Mammary epithelial cell (primary cell): Measurements from ENCODE around the gene MAPK9.

Source experiments
- CTCF ChIP-seq, 2 donors: IDR thresholded peaks in 1 of 2; conservative IDR thresholded peaks in 1 of 2; 2 replicates each; pipeline ENCODE4 v1.5.1; 2011 to 2012; ENCODE audit warnings: inconsistent platforms in 2 of 2, low read length in 2 of 2, mild to moderate bottlenecking in 2 of 2, control low read depth in 1 of 2, low read depth in 1 of 2; ENCODE audit not compliant: insufficient read depth in 1 of 2; ENCODE audit errors: extremely low read depth in 1 of 2
- EZH2 ChIP-seq: IDR thresholded peaks from 2 replicates; pipeline ENCODE4 v1.6.1; 2012; ENCODE audit warnings: low read length, inconsistent platforms, borderline replicate concordance

- TF ChIP-seq CTCF (conservative IDR thresholded peaks at IDR 0.05 in 1 of 2, IDR thresholded peaks at IDR 0.05 in 1 of 2; ENCODE audit: extremely low read depth in 1 of 2, insufficient read depth in 1 of 2, low read depth in 1 of 2, low read length in 2 of 2), result no peak
- TF ChIP-seq EZH2, result no peak
These were observed 41.8 kb upstream of the MAPK9 start for GRCh38 chr5:180333661-180334060.
